ENCODE results near the gene TNNI2.
"Not testable (repeated sequence)": the region's sequence is repeated elsewhere in the genome, so short reads cannot be mapped to it uniquely, and the experiment has no call there.

TNNI2 gene

GRCh38 chr11:1872267-1872985, 33.6 kb downstream of the TNNI2 start:
- Mint-ChIP-seq H3K4me1 (peaks cover 52 to 84% of the 10 kb centered on the region in 2 donors), H3K36me3 (peaks cover 20 to 47% of the 10 kb centered on the region in 2 donors), H3K27ac (peak overlapping the region; percentile 73), H3K9me3 (no peaks in the 10 kb centered on the region), H3K4me3 (no peak overlapping the region), H3K27me3 (no peaks in the 10 kb centered on the region)
- ATAC-seq (replicated peaks) (no peak), DNase-seq (no peak)

- Mint-ChIP-seq H3K4me3 (no peak overlapping the region), H3K9me3 (no peaks in the 10 kb centered on the region), H3K4me1 (peaks cover 53 to 85% of the 10 kb centered on the region in 2 donors), H3K27me3 (no peaks in the 10 kb centered on the region), H3K36me3 (peaks cover 22 to 46% of the 10 kb centered on the region in 2 donors), H3K27ac (peak overlapping the region; percentile 59)
- DNase-seq (no peak), ATAC-seq (replicated peaks) (no peak)
These were observed 34.4 kb downstream of the TNNI2 start for GRCh38 chr11:1873048-1873812.

- not testable (repeated sequence) for ATAC-seq (replicated peaks)
These were observed 35.0 kb downstream of the TNNI2 start for GRCh38 chr11:1873813-1874150.

GRCh38 chr11:1874441-1875092, 35.8 kb downstream of the TNNI2 start:
- not testable (repeated sequence) for H3K9me3 Mint-ChIP-seq; DNase-seq; H3K27ac Mint-ChIP-seq; H3K27me3 Mint-ChIP-seq; H3K4me3 Mint-ChIP-seq; ATAC-seq (replicated peaks)
- H3K4me1 Mint-ChIP-seq: peaks cover 45 to 83% of the 10 kb centered on the region in 2 donors
- H3K36me3 Mint-ChIP-seq: peaks cover 16 to 38% of the 10 kb centered on the region in 2 donors

More at GRCh38 chr11:1873813-1874150, 35.0 kb downstream of the TNNI2 start:
- H3K27me3 Mint-ChIP-seq, H3K27ac Mint-ChIP-seq, H3K4me3 Mint-ChIP-seq, DNase-seq, H3K9me3 Mint-ChIP-seq: not testable (repeated sequence)
- Mint-ChIP-seq H3K4me1 (peaks cover 53 to 85% of the 10 kb centered on the region in 2 donors), H3K36me3 (peaks cover 22 to 46% of the 10 kb centered on the region in 2 donors)

DNA sequence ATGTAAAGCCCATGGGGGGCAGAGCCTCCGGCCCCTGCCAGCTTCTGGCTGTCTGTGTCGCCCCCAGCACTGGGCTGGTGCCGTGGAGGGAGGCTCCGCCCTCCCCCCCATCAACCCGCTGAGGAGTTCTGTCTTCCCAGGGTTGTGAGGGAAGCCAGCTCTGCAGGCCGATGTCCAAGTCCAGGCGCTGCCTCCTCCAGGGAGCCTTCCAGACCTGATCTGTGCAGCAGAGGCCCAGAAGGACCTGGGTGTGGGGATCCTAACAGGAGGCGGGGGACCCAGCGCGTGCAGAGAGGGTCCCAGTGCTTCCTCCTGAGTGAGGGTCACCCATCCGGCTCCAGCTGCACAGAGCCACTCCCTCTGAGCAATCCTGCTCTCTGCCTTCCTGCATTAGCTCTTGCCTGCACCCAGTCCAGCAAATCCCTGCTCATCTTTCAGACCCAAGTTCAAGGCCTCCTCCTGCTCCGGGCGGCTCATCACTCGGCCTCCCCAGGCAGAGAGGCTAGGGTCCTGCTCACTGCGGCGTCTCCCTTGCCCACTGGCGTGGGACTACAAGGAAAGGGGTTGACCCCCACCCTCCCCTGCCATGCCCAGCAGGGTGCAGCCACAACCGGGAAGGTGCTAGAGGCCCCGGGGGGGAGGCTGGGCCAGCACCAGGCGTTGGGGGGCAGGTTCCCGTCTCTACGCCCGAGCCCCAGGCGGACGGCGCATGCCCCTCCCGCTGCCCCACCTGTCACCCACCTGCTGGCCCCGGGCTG, 36.5 kb downstream of the TNNI2 start:
- Mint-ChIP-seq H3K9me3 (no peaks in the 10 kb centered on the region), H3K27me3 (no peaks in the 10 kb centered on the region), H3K4me1 (peaks cover 46 to 83% of the 10 kb centered on the region in 2 donors), H3K27ac (no peak overlapping the region), H3K4me3 (no peak overlapping the region), H3K36me3 (peaks cover 18 to 38% of the 10 kb centered on the region in 2 donors)
- no peak for ATAC-seq (replicated peaks)
- DNase-seq: no peak

DNA sequence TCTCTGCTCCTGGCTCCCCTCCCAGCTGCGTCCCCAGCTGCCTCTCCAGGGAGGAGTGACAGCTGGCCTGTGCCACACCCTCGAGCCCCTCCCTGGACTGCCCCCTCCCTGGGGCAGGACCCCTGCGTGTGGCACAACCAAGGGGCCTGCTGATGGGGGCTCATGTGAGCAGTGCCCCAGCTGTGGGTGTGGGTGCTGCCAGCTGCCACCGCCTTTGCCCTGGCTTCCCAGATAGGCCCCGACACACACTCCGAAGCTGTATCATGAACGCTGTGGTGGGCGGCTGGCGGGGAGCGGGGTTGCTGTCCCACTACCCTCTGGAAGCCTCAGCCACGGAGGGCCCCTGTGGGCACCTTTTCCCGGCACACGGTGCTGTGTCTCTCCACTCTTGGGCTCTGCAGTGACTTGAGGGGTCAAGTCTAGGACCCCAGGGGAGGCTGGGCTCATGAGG, 37.1 kb downstream of the TNNI2 start:
- DNase-seq; H3K4me3 Mint-ChIP-seq; H3K27me3 Mint-ChIP-seq; ATAC-seq (replicated peaks); H3K9me3 Mint-ChIP-seq: not testable (repeated sequence)
- Mint-ChIP-seq H3K27ac (peak overlapping the region; percentile 5), H3K4me1 (peaks cover 46 to 83% of the 10 kb centered on the region in 2 donors), H3K36me3 (peaks cover 19 to 35% of the 10 kb centered on the region in 2 donors)

DNA sequence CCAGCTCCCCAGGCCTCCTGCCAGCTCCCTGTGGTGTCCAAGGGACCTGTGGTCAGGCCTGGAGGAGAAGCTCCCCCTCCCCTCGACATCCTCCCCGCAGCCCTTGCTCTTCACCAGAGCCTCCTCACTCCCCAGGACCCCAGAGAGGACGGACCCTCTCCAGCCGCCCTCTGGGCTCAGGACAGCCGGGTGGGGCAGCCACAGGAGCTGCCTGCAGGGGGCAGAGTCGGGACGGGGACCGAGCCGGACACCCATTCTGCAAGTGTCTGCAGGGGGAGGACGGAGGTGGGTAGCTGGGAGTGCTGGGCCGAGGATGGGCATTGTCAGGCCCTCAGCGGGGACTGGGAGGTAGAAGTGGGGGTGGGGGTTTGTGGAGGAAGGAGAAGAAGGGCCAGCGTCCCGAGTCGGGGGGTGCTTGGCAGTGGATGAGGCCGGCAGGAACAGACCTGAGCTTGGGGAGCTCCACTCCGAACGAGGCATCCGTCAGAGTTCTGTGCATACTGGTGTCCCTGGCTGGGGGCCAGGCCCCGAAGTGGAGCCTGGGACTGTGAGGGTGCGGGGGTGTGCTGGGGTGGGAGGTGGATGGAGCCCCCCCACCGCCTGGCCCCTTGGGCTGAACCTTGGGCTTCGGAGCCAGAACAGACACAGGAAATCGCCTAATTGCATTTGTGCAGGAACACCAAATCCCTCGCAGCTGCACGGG, 37.7 kb downstream of the TNNI2 start:
- DNase-seq (no peak), ATAC-seq (replicated peaks) (no peak)
- Mint-ChIP-seq H3K27ac (peak overlapping the region; percentile 5), H3K4me3 (no peak overlapping the region), H3K36me3 (peaks cover 20 to 30% of the 10 kb centered on the region in 2 donors), H3K4me1 (peaks cover 43 to 83% of the 10 kb centered on the region in 2 donors), H3K27me3 (no peaks in the 10 kb centered on the region), H3K9me3 (no peaks in the 10 kb centered on the region)

DNA sequence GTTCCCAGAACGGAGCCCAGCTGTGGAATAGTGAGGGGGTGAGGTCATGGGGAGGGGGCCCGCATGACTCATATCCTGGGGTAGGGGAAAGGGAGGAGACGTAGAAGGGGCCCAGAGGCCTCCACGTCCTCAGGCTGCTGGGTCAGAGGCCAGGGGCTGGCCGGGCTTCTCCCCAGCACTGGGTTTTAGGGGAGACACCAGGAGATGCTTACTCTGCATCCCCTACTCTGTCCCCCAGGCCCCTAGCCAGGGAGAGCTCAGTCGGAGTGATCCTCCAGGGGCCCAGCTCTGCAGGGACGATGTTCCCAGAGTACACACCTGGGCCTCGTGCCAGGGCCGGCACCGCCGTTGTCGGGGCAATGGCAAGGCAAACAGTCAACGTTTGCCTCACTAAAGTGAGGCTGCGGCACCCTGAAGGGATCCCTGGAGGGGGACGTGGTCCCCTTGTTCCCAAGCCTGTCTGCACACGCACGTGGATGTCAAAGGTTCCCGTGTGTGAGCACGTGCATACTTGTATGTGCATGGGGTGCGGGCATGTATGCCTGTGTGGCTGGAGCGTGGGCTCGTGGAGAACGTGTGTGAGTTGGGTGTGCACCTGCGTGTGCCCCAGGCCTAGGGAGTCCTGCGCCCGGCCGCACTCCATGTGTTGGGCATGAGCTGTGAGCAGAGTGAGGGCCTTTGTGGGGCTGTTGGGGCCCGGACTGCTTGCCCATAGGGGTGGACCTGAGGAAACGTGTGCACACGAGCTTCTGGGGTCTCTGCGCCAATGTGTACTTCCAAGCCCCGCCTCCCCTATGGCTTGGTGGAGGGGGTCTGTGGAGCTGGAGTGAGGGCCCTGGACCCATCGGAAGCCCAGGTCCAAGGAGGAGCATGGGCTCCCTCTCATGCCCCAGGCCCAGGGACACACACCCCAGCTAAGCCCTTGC, 38.7 kb downstream of the TNNI2 start:
- Mint-ChIP-seq H3K27me3 (no peaks in the 10 kb centered on the region), H3K27ac (no peak overlapping the region), H3K4me1 (peaks cover 37 to 83% of the 10 kb centered on the region in 2 donors), H3K9me3 (no peaks in the 10 kb centered on the region), H3K36me3 (peaks cover 18 to 22% of the 10 kb centered on the region in 2 donors), H3K4me3 (no peak overlapping the region)
- ATAC-seq (replicated peaks) (no peak), DNase-seq (no peak)

- Mint-ChIP-seq H3K4me3 (no peak overlapping the region), H3K27ac (no peak overlapping the region), H3K9me3 (no peaks in the 10 kb centered on the region), H3K4me1 (peaks cover 31 to 77% of the 10 kb centered on the region in 2 donors), H3K36me3 (peaks cover 18 to 22% of the 10 kb centered on the region in 2 donors), H3K27me3 (no peaks in the 10 kb centered on the region)
- DNase-seq (no peak), ATAC-seq (replicated peaks) (no peak)
These were observed 39.6 kb downstream of the TNNI2 start for GRCh38 chr11:1878137-1879031.

- ATAC-seq (replicated peaks): no peak
- H3K9me3 Mint-ChIP-seq: no peaks in the 10 kb centered on the region
- peaks cover 16 to 22% of the 10 kb centered on the region in 2 donors for H3K36me3 Mint-ChIP-seq
- H3K4me1 Mint-ChIP-seq: peaks cover 30 to 72% of the 10 kb centered on the region in 2 donors
- H3K27me3 Mint-ChIP-seq: no peaks in the 10 kb centered on the region
- no peak for DNase-seq
- H3K4me3 Mint-ChIP-seq: no peak overlapping the region
- H3K27ac Mint-ChIP-seq: no peak overlapping the region
These were observed 40.7 kb downstream of the TNNI2 start for GRCh38 chr11:1879342-1879940.

DNA sequence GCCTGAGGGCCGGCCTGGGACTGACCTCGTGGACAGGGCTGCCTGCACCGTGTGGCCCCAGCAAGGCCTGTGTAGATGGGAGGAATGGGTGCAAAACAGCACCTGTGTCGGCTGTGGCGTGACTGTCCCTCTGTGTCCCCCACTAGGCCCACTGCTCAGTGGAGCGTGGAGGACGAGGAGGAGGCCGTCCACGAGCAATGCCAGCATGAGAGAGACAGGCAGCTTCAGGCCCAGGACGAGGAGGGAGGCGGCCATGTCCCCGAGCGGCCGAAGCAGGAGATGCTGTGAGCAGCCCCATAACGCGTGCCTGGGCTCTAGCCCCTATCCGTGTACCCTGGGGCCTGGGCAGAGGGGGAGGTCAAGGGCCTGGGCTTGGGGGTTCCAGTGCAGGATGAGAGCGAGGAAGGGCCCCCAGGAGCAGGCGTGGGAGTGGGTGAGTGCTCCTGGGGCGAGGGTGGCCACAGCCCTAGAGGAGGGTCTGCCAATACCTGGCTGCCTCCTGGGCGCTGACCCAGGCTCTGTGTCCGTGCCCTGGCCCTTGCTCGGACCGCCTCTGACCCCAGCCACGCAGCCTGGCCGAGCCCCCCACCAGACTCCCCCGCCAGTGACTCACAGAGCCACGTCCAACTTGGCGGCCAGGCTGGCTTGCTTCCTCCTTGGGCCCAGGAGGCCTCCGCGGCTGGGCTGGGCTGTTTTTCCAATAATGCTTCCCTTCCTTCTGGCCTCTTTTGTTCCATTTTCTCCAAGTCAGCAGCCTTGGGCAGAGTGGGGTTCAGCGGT, 41.4 kb downstream of the TNNI2 start:
- Mint-ChIP-seq H3K27ac (peak overlapping the region; percentile 47), H3K9me3 (no peaks in the 10 kb centered on the region), H3K4me1 (peaks cover 30 to 70% of the 10 kb centered on the region in 2 donors), H3K27me3 (no peaks in the 10 kb centered on the region), H3K36me3 (peaks cover 16 to 22% of the 10 kb centered on the region in 2 donors), H3K4me3 (no peak overlapping the region)
- ATAC-seq (replicated peaks) (no peak), DNase-seq (no peak)

Measured in stimulated activated naive B cell treated with anti-CD40 and anti-IgM and Interleukin-4, amounts not matched to agents 10 μg/mL and 1 μg/mL and 100 μg/mL, for 72 hours (primary cell).